Heart left ventricle (tissue), 13 donors: ENCODE data around the gene ANKZF1.

ENCODE experiments used
- CTCF ChIP-seq, 12 donors: fragments of 200-600 bp; sonication (generic) in 4 of 12; IDR thresholded peaks; one replicate each; pipeline versions ENCODE4 v1.5.0 to v1.8.0; 2018 to 2022; ENCODE audit warnings: antibody characterized with exemption in 12 of 12, mild to moderate bottlenecking in 5 of 12
- POLR2A ChIP-seq, 2 donors: fragments of 450-650 bp; IDR thresholded peaks; one replicate each; pipeline ENCODE4 v1.6.1; 2017; ENCODE audit warnings: antibody characterized with exemption in 2 of 2, mild to moderate bottlenecking in 2 of 2, moderate library complexity in 2 of 2
- donor health status: ischemic (EF 13 %, LVEDD 7.1; RV severe dilation, severe dysfunction).
- donor health status: DM: no; HTN: yes; CAD: no.
- donor health status: DM: no; HTN: no; CAD: no.
- donor health status: ischemic (EF 25% LVEDD 6.9; RV normal size, moderate dysfunction).
- donor health status: ischemic (EF 25% LVEDD 5.7; RV mildly dilated, moderate dysfunction).
- donor health status: ischemic (EF 35%, LVEDD 5.7; RV mildly dilated, moderate dysfunction).
- donor health status: nonischemic (EF 11% LVEDD 7.7; RV severe dilation, severe dysfunction).
- donor health status: DM: yes; HTN: yes; CAD: no.
- donor health status: PGD.
- donor health status: ischemic (EF 29% LVEDD 5.4; RV normal size, mild dysfunction).
- donor health status: nonischemic (EF 23%, LVEDD 6.1; RV moderate dilation, normal function).

- no peak for TF ChIP-seq POLR2A (IDR thresholded peaks at IDR 0.05)
- TF ChIP-seq CTCF (IDR thresholded peaks at IDR 0.05), result no peak
Measured at GRCh38 chr2:219209236-219210195, 20.1 kb upstream of the ANKZF1 start.
